GM12878 (cell line): ENCODE data around the gene CCRL2.

ENCODE experiments used
- ATF2 ChIP-seq: IDR thresholded peaks from 2 replicates; pipeline ENCODE4 v1.6.1; 2012; ENCODE audit warnings: low read length, inconsistent platforms
- JUND ChIP-seq: IDR thresholded peaks from 2 replicates; pipeline ENCODE4 v1.6.1; 2012; ENCODE audit warnings: low read depth, mild to moderate bottlenecking, low read length, improper control_type of control experiment, moderate library complexity
- ZNF384 ChIP-seq: IDR thresholded peaks from 2 replicates; pipeline ENCODE4 v1.6.1; 2012; ENCODE audit warnings: low read depth, mild to moderate bottlenecking, low read length, improper control_type of control experiment, borderline replicate concordance
- TF ChIP-seq, protein P1 (sequence below), 3 experiments: IDR thresholded peaks in 2 of 3; conservative IDR thresholded peaks in 1 of 3; 2 replicates each; pipeline ENCODE4 v1.5.1; 2011; ENCODE audit warnings: low read depth in 3 of 3, low read length in 3 of 3, mild to moderate bottlenecking in 3 of 3, control low read depth in 2 of 3, moderate library complexity in 2 of 3, inconsistent platforms in 1 of 3, mixed read lengths in 1 of 3; ENCODE audit not compliant: control insufficient read depth in 2 of 3, insufficient read depth in 1 of 3; ENCODE audit errors: extremely low read depth in 1 of 3

- TF ChIP-seq ATF2, result no peak
- no peak for TF ChIP-seq ZNF384
- no peak for TF ChIP-seq JUND
- TF ChIP-seq, protein P1, sequence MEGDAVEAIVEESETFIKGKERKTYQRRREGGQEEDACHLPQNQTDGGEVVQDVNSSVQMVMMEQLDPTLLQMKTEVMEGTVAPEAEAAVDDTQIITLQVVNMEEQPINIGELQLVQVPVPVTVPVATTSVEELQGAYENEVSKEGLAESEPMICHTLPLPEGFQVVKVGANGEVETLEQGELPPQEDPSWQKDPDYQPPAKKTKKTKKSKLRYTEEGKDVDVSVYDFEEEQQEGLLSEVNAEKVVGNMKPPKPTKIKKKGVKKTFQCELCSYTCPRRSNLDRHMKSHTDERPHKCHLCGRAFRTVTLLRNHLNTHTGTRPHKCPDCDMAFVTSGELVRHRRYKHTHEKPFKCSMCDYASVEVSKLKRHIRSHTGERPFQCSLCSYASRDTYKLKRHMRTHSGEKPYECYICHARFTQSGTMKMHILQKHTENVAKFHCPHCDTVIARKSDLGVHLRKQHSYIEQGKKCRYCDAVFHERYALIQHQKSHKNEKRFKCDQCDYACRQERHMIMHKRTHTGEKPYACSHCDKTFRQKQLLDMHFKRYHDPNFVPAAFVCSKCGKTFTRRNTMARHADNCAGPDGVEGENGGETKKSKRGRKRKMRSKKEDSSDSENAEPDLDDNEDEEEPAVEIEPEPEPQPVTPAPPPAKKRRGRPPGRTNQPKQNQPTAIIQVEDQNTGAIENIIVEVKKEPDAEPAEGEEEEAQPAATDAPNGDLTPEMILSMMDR (IDR thresholded peaks at IDR 0.05 in 2 of 3, conservative IDR thresholded peaks at IDR 0.05 in 1 of 3; ENCODE audit: control insufficient read depth in 2 of 3, extremely low read depth in 1 of 3, insufficient read depth in 1 of 3, low read depth in 3 of 3, low read length in 3 of 3), result no peak
Observed at GRCh38 chr3:46399098-46399497, 8.0 kb upstream of the CCRL2 start.
